Loucy (cell line): Measurements from ENCODE around the gene KRT76.
"Not testable (repeated sequence)": the region's sequence is repeated elsewhere in the genome, so short reads cannot be mapped to it uniquely, and the experiment has no call there.

ENCODE experiments used
- EZH2phosphoT487 ChIP-seq: fragments of 200-600 bp; IDR thresholded peaks from 2 replicates; pipeline ENCODE4 v1.6.1; 2018; ENCODE audit warnings: antibody characterized with exemption, mild to moderate bottlenecking, moderate library complexity, borderline replicate concordance
- TF ChIP-seq, protein P1 (sequence below): fragments of 200-600 bp; sonication (generic); conservative IDR thresholded peaks from 2 replicates; pipeline ENCODE4 v1.5.1; 2014; ENCODE audit warnings: mild to moderate bottlenecking, antibody characterized with exemption, low read length

GRCh38 chr12:52795332-52795674 lies 18.2 kb upstream of the KRT76 start:
- not testable (repeated sequence) for TF ChIP-seq EZH2phosphoT487
- TF ChIP-seq, protein P1, sequence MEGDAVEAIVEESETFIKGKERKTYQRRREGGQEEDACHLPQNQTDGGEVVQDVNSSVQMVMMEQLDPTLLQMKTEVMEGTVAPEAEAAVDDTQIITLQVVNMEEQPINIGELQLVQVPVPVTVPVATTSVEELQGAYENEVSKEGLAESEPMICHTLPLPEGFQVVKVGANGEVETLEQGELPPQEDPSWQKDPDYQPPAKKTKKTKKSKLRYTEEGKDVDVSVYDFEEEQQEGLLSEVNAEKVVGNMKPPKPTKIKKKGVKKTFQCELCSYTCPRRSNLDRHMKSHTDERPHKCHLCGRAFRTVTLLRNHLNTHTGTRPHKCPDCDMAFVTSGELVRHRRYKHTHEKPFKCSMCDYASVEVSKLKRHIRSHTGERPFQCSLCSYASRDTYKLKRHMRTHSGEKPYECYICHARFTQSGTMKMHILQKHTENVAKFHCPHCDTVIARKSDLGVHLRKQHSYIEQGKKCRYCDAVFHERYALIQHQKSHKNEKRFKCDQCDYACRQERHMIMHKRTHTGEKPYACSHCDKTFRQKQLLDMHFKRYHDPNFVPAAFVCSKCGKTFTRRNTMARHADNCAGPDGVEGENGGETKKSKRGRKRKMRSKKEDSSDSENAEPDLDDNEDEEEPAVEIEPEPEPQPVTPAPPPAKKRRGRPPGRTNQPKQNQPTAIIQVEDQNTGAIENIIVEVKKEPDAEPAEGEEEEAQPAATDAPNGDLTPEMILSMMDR, result not testable (repeated sequence)
